IPS-18c (cell line): ENCODE measurements around the gene TMTC1.

Experiments
- H3K4me3 ChIP-seq: 2 replicates; pipeline ENCODE4 v1.7.0; 2013; ENCODE audit warnings: low read depth, mild to moderate bottlenecking, low read length, moderate library complexity; ENCODE audit not compliant: insufficient read depth
- H3K9me3 ChIP-seq: one replicate; pipeline ENCODE4 v1.6.1; 2013; ENCODE audit warnings: mild to moderate bottlenecking, low read length, moderate library complexity; ENCODE audit not compliant: control insufficient read depth, insufficient read depth

TMTC1 gene

DNA sequence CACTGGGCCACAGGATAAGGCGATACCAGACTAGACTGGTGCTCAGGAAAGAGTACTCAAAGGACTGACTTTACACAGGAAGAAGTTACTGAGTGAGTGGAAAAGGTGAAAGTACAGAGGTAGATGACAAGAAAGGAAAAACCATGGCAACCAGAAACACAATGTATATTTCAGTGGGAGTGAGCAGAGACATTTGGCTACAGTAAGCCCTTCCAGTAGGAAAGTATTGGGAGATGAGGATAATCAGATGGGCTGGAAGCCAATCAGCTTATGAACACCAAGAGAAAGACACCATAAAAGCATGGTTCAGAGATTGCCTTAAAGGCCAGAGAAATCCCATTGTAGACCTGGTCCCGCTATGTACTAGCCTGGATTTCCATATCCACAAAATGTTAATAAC, 51.6 kb downstream of the TMTC1 start:
- no peak overlapping the region for H3K4me3 ChIP-seq
- H3K9me3 ChIP-seq = no peaks in the 10 kb centered on the region

DNA sequence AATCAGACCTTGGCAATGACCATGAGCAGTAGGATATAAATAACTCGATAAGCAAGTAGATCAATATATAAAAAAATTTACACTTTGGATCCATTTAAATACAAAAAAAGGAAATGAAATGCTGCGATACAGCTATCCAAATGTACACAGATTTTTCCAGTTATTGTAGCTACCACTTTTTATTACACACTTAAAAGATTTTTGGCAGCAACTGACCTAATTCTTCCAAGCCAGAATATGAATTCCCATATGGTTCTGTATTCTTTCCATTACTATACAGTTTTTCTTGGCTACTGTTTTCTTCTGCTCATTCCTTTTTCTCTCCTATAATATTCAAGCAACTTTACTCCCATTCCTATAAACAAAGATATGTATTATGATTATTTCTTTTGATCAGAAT, 52.2 kb downstream of the TMTC1 start:
- H3K9me3 ChIP-seq = no peaks in the 10 kb centered on the region

DNA sequence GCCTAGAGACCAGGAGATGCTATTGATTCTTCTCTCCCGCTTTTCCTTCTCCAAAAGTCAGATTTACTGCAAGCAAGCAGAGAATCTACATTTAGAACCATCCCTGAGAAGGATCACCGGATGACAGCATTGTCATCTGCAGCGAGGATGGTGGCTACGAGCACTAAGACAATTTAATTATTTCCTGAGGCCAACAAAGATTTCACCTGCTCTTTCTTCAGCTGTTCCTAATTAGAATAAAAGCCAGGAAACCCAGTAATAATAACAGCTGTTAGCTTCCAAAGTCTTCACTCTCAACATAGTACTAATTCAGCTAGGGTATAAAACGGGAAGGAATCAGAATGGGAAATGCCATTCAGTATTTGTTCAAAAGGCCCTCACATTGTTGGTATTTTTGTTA, 53.3 kb downstream of the TMTC1 start:
- no peak overlapping the region for H3K4me3 ChIP-seq
- H3K9me3 ChIP-seq = no peaks in the 10 kb centered on the region

More for the DNA sequence above, 52.2 kb downstream of the TMTC1 start:
- no peak overlapping the region for H3K4me3 ChIP-seq

DNA sequence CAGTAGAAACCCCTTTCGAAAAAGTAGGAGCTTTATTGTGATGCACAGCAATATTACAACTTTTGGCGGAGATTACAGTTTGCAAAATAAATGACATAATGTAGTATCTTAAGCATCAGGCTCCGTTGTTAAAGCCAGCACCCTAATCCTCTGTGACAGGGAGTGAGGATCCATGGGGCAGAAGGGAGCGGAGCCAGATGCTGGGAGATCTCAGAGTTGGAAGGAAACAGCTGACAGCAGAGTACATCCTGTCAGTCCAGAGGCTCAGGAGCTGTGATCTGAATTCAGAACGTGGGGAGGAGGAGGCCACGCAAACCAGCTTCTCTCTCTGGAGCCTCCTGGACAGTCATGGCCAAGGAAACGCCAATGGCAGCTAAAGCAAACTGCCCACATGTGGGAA, 55.7 kb downstream of the TMTC1 start:
- H3K9me3 ChIP-seq = no peaks in the 10 kb centered on the region
- H3K4me3 ChIP-seq = no peak overlapping the region

DNA sequence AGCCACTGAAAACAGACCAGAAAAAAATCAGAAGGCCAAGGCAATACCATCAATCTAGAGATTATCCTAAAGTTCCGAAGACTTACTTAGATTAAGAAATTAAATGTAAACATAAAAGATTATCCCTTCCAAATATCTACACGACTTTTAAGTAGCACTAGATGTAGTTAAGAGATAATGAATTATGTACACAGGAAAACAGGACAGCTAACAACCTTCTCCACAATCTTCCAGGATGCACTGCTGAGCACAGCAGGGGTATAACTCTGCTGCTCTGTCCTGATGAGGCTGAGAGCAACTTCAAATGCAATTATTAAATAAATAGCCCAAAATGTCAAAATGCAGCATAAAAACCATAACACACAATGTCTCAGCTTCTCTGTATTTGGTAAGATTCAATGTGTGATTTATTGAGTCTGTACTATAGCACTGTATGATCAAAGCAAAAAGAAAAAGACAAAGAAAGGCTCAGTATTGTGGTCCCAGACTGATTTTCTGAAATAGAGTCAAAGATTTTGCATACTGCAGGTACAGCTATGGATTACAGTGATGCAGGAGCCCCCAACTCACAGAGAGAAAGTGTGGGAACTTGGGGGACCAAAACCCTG, 56.9 kb downstream of the TMTC1 start:
- no peaks in the 10 kb centered on the region for H3K9me3 ChIP-seq
- H3K4me3 ChIP-seq = no peak overlapping the region

DNA sequence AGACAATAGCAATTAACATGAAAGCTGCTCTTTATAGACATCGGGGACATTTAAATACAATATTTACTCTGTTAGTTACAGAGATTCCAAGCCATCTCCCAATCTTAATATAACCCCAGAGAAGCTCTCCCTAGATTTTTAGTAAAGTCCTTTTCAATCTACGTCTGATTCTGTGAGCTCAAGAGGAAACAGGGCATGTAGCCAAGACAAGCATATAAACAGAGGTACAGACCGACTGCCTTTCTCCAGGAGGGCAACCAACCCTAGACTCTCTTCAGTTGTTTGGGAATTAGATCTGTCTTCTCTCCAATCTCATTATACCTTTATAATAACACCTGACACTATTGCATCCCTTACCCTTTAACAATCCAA, 57.4 kb downstream of the TMTC1 start:
- H3K4me3 ChIP-seq = no peak overlapping the region
- no peaks in the 10 kb centered on the region for H3K9me3 ChIP-seq

DNA sequence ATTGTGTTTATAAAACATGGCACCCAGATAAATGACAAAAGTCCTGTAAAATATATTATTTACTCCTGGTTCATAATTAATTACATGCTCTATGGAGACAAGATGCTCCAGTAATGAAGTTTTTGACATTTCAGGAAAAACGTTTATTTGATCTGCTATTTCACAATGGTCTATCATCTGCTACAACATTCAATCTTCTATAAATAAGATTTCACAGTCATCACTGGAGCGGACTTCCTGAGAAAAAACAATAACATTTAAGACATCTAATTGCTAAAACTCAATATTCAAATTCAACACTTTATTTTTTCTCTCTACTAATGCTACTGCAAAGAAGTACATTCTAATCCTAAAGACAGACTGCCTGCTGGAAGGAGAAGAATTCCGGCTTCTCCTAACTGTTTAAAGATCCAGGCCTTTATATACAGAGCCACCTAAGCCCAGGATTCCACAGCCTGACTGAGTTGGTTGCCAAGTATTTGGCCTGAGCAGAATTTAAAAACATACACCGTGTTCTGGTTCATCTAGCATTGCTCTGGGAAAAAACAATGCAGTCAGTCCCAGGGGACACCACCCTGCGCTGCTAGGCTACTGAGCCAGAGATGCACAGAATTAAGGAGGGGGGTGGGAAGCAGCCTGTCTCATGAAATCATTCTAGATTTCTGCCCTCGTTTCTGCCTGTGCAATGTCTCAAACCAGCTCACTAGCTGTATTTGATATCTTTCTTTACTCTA, 58.0 kb downstream of the TMTC1 start:
- no peaks in the 10 kb centered on the region for H3K9me3 ChIP-seq
- no peak overlapping the region for H3K4me3 ChIP-seq

DNA sequence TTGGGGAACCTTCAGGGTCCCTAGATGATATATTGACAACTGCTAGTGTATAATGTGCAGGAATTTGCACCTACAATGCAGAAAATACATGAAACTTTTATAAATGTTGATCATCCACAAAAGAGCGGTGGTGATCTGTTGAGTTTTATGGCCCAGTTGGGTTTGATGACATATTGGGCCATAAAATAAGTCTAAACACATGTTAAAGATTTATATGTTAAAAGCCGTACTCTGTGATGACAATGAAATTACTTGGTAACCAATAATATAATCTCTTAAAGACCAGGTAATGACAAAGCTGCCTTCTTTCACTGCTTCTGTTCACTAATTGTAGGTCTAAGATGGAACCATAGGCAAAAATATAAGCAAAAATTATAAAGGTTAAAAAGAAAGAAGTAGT, 61.6 kb downstream of the TMTC1 start:
- Histone ChIP-seq H3K9me3 (no peaks in the 10 kb centered on the region), H3K4me3 (no peak overlapping the region)

DNA sequence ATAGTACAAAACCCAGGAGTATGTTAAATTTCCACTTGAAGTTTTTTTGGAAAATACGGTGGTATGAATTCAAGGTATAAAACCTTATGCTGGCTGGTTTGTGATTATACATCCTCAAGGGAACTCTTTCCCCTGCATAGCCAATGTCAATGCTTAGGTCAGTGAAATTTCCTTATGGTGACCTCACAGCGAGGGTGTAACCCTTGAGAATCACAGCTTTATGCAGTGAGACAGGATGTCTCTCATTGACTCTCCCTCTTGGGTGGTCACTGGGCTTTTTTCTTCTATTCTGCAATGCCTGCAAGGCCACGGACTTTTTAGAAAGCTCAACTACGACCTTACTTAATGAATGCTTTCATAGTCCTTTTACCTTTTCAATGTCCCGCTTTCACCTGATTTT, 64.4 kb downstream of the TMTC1 start:
- Histone ChIP-seq H3K4me3 (no peak overlapping the region), H3K9me3 (no peaks in the 10 kb centered on the region)

DNA sequence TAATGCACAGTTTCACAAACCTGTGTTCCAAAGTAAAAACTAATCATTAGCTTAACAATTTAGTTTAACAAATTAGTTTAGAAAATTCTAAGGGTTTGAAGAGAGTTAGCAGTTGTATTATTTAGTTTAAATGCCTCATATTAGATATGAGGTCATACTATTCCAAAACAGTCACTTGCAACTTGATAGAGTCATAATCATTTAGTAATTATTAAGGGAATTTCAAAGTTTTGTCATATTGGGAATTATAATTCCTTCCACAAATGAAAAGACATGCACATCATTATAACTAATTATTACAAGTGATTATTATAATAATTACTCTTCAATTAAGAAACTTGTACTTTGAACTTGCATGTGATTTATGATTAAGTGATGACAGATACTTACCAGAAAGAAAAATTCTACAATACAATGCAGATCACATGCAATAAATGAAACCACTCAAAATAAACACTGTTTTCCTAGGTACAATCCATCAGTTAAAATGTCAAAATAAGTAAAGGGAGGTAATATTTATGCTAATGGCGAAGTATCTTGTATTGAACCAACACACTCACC, 66.1 kb downstream of the TMTC1 start:
- Histone ChIP-seq H3K4me3 (no peak overlapping the region), H3K9me3 (no peaks in the 10 kb centered on the region)

DNA sequence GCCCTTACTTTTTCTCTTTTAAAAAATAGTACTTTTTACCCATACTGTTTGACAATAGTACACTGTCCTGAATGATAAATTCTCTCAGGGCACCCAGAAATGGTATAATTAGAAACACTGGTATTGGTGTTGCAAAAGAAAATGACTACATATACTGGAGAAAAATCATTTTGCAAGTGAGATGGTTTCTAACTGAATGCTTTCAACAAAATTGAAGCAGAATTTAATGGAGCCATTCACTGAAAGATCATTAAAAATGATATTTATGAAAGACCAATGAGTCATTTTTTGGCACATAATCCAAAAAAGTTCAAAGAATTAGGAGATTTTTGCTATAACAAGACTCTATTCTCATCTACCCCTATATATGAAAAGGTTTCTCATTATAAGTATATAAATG, 68.8 kb downstream of the TMTC1 start:
- Histone ChIP-seq H3K9me3 (no peaks in the 10 kb centered on the region), H3K4me3 (no peak overlapping the region)

DNA sequence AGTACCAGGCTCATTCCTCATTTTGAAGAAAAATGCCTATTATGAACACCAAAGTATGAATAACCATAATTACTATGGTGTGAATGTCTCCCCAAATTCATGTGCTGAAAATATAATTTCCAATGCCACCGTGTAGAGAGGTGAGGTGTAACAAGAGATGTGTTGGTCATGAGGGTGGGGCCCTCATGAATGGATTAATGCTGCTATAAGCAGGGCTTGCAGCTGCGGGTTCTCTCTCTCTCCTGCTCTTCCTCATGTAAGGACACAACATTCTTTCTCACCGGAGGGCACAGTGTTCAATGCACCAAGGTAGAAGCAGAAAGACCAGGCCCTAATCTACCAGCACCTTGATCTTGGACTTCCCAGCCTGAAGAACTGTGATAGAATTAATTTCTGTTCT, 70.0 kb downstream of the TMTC1 start:
- no peaks in the 10 kb centered on the region for H3K9me3 ChIP-seq
- no peak overlapping the region for H3K4me3 ChIP-seq

DNA sequence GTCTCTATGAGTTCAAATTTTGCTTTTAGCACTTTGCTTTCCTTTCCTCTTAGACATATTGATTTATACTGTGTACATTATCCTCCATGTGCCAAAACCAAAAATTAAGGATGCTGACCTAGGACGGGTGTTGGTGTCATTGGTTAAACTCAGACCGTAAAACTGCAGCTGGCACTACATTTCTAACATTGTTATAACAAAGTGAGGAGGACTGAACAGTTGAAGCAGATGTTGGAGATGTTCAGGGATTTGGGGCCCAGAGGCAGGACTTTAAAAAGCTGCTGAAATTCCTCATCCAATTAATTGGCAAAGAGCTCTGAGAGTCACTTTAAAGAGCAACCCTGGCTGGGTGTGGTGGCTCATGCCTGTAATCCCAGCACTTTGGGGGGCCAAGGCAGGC, 72.4 kb downstream of the TMTC1 start:
- no peak overlapping the region for H3K4me3 ChIP-seq

DNA sequence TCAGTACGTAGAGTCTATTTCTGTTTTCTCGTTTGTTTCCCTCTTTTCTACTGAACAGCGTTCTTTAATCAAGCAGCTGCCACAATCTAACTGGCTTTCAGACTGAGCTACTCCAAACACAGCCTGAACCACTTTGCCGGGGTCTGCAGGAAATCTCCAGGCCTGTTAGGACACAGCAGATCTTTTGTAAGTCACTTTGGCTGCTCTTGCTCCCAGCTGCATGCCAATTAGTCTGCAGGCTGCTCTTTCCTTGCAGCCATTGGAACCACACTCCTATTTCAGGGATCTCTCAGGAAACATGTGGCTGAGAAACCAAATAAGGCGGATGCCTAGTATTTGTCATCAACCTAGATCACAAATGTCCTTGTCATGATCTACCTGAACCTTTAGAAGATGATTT, 73.6 kb downstream of the TMTC1 start:
- no peak overlapping the region for H3K4me3 ChIP-seq

More for the DNA sequence above, 72.4 kb downstream of the TMTC1 start:
- no peaks in the 10 kb centered on the region for H3K9me3 ChIP-seq

DNA sequence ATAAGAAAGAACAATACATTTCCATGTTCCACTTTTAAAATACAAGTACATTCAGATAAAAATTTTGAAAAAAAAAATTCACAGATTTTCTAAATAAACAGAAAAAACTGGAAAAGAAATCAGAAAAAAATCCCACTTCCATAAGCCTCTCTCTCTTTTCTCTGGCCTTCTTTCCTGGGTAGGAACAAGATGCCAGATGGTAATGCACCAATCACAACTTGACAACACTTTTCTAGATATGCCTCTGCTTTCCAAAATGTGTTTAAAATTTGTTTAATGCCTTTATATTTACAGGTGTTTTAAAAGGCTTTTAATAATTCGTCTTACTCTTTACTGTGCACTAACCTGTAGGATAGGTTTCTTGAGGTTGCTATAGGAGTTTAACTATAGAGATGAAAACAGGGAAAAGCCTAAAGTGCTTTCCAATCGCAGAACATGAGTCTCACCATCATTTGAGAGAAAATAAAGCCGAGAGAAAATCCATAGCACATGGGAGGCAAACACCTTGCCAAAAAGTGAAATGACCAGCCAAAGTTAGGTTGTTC, 74.2 kb downstream of the TMTC1 start:
- no peaks in the 10 kb centered on the region for H3K9me3 ChIP-seq
- H3K4me3 ChIP-seq = no peak overlapping the region

More for the DNA sequence above, 73.6 kb downstream of the TMTC1 start:
- no peaks in the 10 kb centered on the region for H3K9me3 ChIP-seq

DNA sequence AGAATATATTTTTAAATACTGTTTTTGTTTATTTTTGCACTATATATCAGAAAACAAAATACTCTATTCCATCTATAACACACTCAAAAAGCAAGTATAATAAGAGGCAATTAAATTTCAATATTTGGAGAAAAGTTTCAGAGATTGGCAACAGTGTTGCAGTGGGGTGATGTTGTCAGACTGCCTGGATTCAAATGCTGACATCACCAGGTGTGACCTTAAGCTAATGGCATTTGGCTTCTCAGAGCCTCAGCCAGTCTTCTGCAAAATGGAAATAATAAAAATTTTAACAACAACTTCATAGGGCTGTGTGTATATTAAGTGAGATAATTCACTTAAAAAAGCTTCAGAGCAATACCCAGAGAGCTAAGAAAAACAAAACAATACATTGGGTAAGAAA, 74.7 kb downstream of the TMTC1 start:
- H3K9me3 ChIP-seq = no peaks in the 10 kb centered on the region
- H3K4me3 ChIP-seq = no peak overlapping the region

DNA sequence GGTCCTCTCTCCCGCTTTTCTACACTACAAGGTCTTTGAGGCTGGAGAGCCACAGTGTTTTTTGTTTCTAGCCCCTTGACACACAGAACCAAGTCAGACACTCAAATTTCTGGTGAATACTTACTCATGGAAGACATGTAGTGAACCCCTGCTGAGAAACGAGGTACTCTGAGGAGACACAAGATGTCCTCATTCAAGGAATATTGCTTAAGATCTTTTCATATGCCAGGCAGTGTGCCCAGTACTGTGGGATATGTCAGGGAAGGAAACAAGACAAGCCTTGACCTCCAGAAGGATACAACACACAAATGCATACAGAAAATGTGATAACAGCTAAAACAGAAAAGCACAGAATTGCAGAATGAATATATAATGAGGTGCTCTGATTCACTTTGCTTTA, 75.9 kb downstream of the TMTC1 start:
- H3K4me3 ChIP-seq = no peak overlapping the region
- H3K9me3 ChIP-seq = no peaks in the 10 kb centered on the region

DNA sequence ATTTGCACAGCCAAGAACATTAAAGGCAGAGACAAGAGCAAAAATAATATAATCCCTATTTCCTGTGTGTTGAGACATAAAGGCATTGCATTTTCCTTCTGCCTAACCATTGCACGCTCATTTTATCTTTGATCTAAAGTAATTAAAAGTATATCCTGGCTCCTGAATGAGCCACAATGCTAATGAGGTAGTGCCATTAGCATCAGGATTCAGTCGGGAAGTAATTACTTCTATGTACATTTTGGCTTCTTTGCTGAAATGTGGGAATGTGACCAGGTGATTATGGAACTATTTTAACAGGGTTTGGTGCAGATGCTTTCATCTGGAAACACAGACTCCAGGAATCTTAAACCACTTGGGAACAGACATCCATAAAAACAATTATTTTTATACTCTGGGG, 77.4 kb downstream of the TMTC1 start:
- Histone ChIP-seq H3K9me3 (no peaks in the 10 kb centered on the region), H3K4me3 (no peak overlapping the region)
